Muscle of arm (tissue), 14 donors: ENCODE measurements around the gene VSIG8. TPM values are rescaled to one million over a fixed set of nuclear protein-coding genes. Genes with fewer than 3 reads are reported as not detected.
A peak's percentile ranks its signal among the peaks of the same experiment; 100 is the strongest.
"Not testable (repeated sequence)": the region's sequence is repeated elsewhere in the genome, so short reads cannot be mapped to it uniquely, and the experiment has no call there.

ENCODE experiments used
- DNase-seq: peaks from one replicate; pipeline ENCODE4 v3.0.0-alpha.2; 2013
- long read RNA-seq, 11 donors: transcript quantifications; one replicate each; lab custom pipeline, GENCODE V29; 2026
- polyA plus RNA-seq, 12 donors: library from polyadenylated mRNA; unstranded; fragments of 120-200 nt; gene quantifications; one replicate each; pipeline ENCODE4 v1.2.1, GENCODE V29; 2013; ENCODE audit not compliant: insufficient read length in 12 of 12

Gene VSIG8, protein sequence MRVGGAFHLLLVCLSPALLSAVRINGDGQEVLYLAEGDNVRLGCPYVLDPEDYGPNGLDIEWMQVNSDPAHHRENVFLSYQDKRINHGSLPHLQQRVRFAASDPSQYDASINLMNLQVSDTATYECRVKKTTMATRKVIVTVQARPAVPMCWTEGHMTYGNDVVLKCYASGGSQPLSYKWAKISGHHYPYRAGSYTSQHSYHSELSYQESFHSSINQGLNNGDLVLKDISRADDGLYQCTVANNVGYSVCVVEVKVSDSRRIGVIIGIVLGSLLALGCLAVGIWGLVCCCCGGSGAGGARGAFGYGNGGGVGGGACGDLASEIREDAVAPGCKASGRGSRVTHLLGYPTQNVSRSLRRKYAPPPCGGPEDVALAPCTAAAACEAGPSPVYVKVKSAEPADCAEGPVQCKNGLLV
- not detected for polyA plus RNA-seq
- long read RNA-seq, donor 1, result 0 reads
- long read RNA-seq, donor 2, result 0 reads
- long read RNA-seq, donor 3, result 0 reads
- long read RNA-seq, donor 4, result 0 reads
- long read RNA-seq, donor 5, result 0 reads
- long read RNA-seq, donor 6, result 0 reads
- long read RNA-seq, donor 7, result 0 reads
- long read RNA-seq, donor 8, result 0 reads
- long read RNA-seq, donor 9, result 0 reads
- long read RNA-seq, donor 10, result 0 reads
- long read RNA-seq, donor 11, result 0 reads

GRCh38 chr1:159862557-159862956 lies at the start of gene VSIG8:
Gene VSIG8 (minus strand): TSS chr1:159862657. CDS start chr1:159862521, 136 bp downstream.
- no peak for DNase-seq

DNA sequence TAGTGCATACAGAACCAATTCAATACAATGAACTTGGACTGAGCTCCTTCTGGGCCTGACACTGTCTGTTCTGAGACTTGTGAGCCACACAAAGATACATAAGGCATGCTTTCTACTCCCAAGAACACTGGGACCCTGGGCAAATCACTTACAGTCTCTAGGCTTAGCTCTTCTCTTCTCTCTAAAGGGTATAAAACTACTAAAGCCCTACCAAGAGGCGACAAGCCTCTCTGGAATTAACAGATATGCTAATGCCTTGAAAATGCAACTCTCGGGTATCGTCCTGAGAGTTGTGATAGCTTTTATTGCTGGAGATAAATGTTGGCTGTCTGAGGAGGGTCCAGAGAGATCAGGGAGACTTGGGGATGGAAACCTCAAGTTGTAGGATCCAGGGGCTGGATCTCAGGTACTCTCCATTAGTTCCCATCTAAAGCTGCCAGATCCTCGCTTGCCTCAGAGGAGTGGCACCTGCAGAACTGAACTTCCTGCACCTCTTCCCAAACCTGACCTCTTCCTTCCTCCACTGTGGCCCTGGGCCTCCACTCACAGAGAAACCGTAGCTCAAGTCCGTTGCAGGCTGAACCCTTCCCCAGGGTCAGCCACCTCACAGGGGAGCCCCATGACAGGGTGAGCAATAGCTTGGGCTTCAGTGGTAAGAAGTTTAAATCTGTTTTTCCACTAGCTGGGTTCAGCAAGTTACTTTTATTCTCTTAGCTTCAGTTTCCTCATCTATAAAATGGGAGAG lies 49.0 kb upstream of the VSIG8 start:
- DNase-seq, result no peak

GRCh38 chr1:159908031-159908940 lies 45.8 kb upstream of the VSIG8 start:
- no peak for DNase-seq

GRCh38 chr1:159906960-159907359 lies 44.5 kb upstream of the VSIG8 start:
- no peak for DNase-seq

DNA sequence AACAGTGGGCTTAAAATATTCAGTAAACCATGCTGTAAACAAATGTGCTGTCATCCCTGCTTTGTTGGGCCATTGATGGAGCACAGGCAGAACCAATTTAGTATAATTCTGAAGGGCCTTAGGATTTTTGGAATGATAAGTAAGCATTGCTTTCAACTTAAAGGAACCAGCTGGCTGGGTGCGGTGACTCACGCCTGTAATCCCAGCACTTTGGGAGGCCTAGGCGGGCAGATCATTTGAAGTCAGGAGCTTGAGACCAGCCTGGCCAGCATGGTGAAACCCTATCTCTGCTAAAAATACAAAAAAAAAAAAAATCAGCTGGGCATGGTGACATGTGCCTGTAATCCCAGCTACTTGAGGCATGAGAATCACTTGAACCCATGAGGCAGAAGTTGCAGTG lies 41.6 kb upstream of the VSIG8 start:
- DNase-seq, result not testable (repeated sequence)

- DNase-seq, result no peak
Measured at GRCh38 chr1:159902541-159902940, 40.1 kb upstream of the VSIG8 start.

GRCh38 chr1:159900755-159901360 lies 38.4 kb upstream of the VSIG8 start:
- DNase-seq, result no peak

DNA sequence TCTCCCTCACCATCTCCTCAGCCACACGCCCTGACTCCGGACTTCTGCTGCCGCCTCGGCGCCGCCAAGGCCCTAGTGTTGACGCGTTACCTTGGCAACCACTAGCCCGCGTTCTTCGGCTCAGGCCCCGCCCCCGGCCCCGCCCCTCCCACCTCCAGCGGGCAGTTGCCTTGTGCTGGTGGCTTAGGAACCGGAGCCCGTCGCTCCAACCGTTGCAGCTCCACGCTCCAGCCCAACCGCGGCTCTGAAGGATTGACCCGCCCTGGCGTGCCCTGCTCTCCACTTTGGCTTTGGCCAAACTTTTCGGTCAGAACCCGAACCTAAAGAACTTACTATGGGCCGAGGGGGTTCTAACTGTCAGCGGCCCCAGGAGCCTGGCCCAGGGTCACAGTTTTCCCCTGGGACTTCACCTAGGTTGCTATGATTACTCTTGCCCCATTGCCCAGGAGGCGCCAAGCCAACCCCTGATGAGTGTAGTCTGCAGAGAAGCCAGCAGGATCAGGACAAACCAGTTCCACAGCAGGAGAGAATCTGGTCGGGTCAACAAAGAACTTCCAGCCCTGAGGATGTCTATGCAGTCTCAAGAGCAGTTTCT lies 37.7 kb upstream of the VSIG8 start, which contains the start of gene CFAP45:
Gene CFAP45, minus strand, starts transcription at position 80 of the 595 bp plus-strand sequence. Its CDS starts 67 bp downstream, at position 13.
- DNase-seq, result peak; percentile 59

DNA sequence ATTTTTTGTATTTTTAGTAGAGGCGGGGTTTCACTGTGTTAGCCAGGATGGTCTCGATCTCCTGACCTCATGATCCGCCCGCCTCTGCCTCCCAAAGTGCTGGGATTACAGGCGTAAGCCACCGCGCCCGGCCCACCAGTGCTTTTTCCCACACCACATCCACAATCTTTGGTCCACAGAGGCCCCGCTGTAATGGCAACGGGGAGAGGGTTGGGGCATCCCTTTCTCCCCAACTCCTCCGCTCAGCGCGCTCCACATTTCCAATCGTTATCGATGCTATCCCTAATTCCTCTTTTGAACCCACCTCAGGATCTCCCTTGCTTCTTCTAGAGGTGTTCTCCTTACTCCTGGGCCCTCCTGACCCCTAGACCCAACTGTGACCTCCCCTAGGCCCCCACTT lies 37.2 kb upstream of the VSIG8 start:
- DNase-seq, result not testable (repeated sequence)

GRCh38 chr1:159898527-159898926 lies 36.1 kb upstream of the VSIG8 start:
- DNase-seq, result no peak

GRCh38 chr1:159897962-159898361 lies 35.5 kb upstream of the VSIG8 start:
- DNase-seq, result no peak

DNA sequence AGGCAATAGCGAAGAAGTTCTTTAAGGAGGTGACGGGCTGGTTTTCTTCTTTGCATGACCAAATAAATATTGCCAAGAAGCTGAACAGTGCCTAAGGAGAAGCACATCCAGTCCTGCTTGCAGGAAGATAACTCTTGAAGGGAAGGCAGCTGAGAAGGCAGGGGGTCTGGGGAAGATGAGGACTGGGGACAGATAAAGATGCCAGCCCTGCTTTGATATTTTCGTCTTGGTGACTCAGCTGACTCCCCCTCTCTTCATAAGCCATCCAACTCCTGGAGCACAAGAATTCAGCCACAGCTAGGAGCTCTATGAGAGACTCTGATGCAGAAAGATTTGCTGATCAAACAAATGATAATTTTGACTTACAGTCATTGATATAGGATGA lies 34.1 kb upstream of the VSIG8 start:
- no peak for DNase-seq

DNA sequence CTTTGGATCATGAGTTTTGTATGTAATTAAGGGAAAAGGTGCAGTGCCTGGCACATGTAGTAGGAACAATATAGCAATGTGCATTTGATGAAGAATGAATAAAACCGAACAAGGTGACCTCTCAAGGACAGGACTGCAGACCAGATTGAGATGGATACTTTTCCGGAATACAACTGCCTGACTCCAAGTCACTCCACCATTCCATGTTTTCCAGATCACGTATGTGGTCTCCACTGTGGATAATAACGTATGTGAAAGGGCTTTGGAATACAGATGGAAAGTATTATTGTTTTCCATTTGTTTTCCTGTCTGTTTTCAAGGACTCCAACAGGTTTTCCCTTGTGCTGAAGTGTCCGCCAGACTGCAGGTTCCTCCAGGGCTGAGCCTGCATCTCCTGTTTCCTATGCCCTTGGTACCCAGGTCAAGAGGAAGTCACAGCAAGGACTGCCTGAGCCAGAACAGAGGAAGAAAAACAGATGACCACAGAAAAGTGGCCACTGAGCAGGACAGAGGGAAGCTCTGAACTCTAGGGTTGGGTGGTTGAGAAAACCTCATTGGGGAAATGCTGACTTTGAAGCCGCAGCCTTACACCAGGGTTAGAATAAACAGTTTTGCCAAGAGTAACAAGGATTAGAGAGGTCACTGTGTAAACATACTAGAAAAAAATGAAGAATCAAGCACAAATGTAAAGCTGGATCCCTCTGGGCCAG lies 33.5 kb upstream of the VSIG8 start:
- peak; percentile 46 for DNase-seq

- no peak for DNase-seq
Measured at GRCh38 chr1:159895286-159895685, 32.8 kb upstream of the VSIG8 start.

DNA sequence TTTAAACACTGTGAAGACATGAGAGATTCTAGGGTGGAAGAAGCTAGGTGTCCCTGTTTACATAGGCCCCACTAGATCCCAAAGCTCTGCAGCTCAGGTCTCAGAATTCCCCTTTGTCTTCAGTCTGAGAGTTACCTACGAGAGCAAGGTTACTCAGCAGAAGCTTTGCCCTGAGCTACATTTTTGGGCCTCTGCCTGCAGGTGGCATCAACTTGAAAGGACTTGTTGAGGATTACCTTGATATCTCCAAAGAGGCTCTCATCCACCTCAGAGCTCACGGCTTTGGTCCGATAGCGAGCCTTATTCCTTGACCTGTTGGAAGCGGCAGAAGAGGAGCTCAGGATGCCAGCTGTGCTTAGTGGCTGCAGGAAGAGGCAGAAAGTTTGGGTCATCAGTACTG lies 30.5 kb upstream of the VSIG8 start:
- no peak for DNase-seq

- peak; percentile 63 for DNase-seq
Measured at GRCh38 chr1:159891275-159892157, 29.1 kb upstream of the VSIG8 start.

DNA sequence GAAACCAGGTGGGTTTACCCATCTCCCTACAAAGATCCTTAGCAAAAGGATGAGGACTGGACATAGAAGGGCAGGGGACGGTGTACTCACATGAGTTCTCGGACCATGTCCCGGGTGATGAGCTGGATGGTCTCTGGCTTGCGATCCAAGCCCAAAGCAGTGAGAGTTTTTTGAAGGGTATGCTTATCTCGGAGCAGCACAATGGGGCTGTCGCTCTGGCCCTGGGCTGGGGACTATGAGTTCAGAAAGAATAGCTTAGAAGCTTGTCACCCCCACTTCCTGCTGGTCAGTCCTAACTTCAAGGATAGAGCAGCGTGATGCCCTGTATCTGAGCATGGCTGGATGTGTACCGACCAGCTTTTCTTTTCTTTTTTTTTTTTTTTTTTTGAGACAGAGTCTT lies 27.9 kb upstream of the VSIG8 start:
- no peak for DNase-seq

DNA sequence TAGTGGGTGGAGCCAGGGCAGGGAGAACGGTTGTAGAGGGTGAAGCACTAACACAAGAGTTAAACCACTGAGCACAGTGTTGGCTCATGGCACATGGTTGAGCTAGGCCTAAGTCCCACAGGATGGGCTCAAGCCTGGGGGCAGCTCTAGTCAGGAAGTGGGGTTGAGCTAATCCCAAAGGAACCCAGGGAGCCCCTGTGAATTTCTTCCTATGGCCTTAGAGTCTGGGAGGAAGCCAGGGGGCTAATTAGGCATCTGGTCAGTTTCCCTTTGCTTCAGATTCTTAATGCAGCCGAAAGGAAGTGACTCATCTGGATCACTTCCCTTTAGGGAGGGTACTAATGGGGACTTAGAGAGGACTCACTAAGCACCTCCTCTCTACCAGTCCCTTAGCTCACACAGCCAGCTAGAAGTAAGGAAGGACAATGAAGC lies 27.4 kb upstream of the VSIG8 start:
- peak; percentile 58 for DNase-seq

DNA sequence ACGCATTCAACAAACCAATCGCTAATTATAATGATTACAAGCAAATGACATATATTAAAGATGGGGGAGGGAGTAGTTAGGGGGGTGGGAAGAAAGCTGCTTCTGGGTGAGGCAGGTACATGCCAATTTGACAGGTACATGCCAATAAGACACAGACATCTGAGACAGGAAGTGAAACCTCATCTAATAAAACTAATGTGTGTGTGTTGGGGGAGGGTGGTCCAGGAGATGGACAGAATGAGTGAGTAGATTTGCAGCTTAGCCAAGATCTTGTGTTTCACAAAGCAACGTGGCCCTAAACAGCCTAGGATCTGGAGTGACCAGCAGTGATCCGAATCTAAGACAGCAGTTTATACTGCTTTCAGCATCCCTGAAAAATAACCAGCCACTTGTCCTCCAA lies 26.7 kb upstream of the VSIG8 start:
- DNase-seq, result no peak
